Dendritic cell treated with granulocyte-macrophage colony-stimulating factor and Interleukin-4, amounts not matched to agents 40 ng/mL and 50 ng/mL, for 4 days (primary cell): ENCODE data around the gene P4HTM.
A peak's percentile ranks its signal among the peaks of the same experiment; 100 is the strongest.

ENCODE experiments used
- H3K27ac Mint-ChIP-seq: one replicate; pipeline ENCODE4 v1.8.0; 2022; ENCODE audit warnings: mild to moderate bottlenecking, mixed read lengths
- H3K27me3 Mint-ChIP-seq: one replicate; pipeline ENCODE4 v1.8.0; 2022; ENCODE audit warnings: mild to moderate bottlenecking, mixed read lengths
- H3K36me3 Mint-ChIP-seq: one replicate; pipeline ENCODE4 v1.8.0; 2022; ENCODE audit warnings: low read depth, mixed read lengths
- H3K4me1 Mint-ChIP-seq: one replicate; pipeline ENCODE4 v1.8.0; 2022; ENCODE audit warnings: low read depth, mixed read lengths
- H3K4me3 Mint-ChIP-seq: one replicate; pipeline ENCODE4 v1.8.0; 2022; ENCODE audit warnings: mild to moderate bottlenecking, moderate library complexity, mixed read lengths
- H3K9me3 Mint-ChIP-seq: one replicate; pipeline ENCODE4 v1.8.0; 2022; ENCODE audit warnings: mixed read lengths
- intact Hi-C: fragments of 100-400 bp; cut with micrococcal nuclease; formaldehyde crosslinking; loops from one replicate; pipeline ENCODE4 v1.15.0; 2022

Gene P4HTM

GRCh38 chr3:48993834-48994233 lies 3.8 kb downstream of the P4HTM start:
- H3K27ac Mint-ChIP-seq, result no peak overlapping the region
- no peak overlapping the region for H3K4me3 Mint-ChIP-seq
- no peaks in the 10 kb centered on the region for H3K9me3 Mint-ChIP-seq
- intact Hi-C loops, result loop anchor here (5.0 kb wide), 1 partner anchor 33 kb away; the partner anchor contains the start of gene IMPDH2
- no peaks in the 10 kb centered on the region for H3K27me3 Mint-ChIP-seq
- H3K36me3 Mint-ChIP-seq, result peaks cover 45% of the 10 kb centered on the region
- H3K4me1 Mint-ChIP-seq, result peaks cover 33% of the 10 kb centered on the region

GRCh38 chr3:48996640-48997039 lies 6.6 kb downstream of the P4HTM start:
- Mint-ChIP-seq H3K9me3 (no peaks in the 10 kb centered on the region), H3K36me3 (peaks cover 45% of the 10 kb centered on the region), H3K27me3 (no peaks in the 10 kb centered on the region), H3K4me1 (peaks cover 12% of the 10 kb centered on the region), H3K4me3 (no peak overlapping the region), H3K27ac (no peak overlapping the region)
- intact Hi-C loops, result no loop called here

- intact Hi-C loops, result no loop called here
- Mint-ChIP-seq H3K27ac (no peak overlapping the region), H3K27me3 (no peaks in the 10 kb centered on the region), H3K4me1 (peaks cover 7% of the 10 kb centered on the region), H3K4me3 (no peak overlapping the region), H3K9me3 (no peaks in the 10 kb centered on the region), H3K36me3 (peaks cover 50% of the 10 kb centered on the region)
Observed at GRCh38 chr3:48997102-48997635, 7.1 kb downstream of the P4HTM start.

GRCh38 chr3:48997714-48998637 lies 7.9 kb downstream of the P4HTM start:
- intact Hi-C loops, result no loop called here
- no peak overlapping the region for H3K27ac Mint-ChIP-seq
- H3K36me3 Mint-ChIP-seq, result peaks cover 53% of the 10 kb centered on the region
- H3K9me3 Mint-ChIP-seq, result no peaks in the 10 kb centered on the region
- no peak overlapping the region for H3K4me3 Mint-ChIP-seq
- H3K27me3 Mint-ChIP-seq, result no peaks in the 10 kb centered on the region
- H3K4me1 Mint-ChIP-seq, result peaks cover 7% of the 10 kb centered on the region

- H3K36me3 Mint-ChIP-seq, result peaks cover 53% of the 10 kb centered on the region
- H3K4me3 Mint-ChIP-seq, result no peak overlapping the region
- no peaks in the 10 kb centered on the region for H3K27me3 Mint-ChIP-seq
- H3K27ac Mint-ChIP-seq, result no peak overlapping the region
- no peaks in the 10 kb centered on the region for H3K9me3 Mint-ChIP-seq
- no peaks in the 10 kb centered on the region for H3K4me1 Mint-ChIP-seq
- intact Hi-C loops, result no loop called here
Observed at GRCh38 chr3:48999085-48999858, 9.2 kb downstream of the P4HTM start.

- Mint-ChIP-seq H3K9me3 (no peaks in the 10 kb centered on the region), H3K27me3 (no peaks in the 10 kb centered on the region), H3K36me3 (peaks cover 35% of the 10 kb centered on the region), H3K4me3 (no peak overlapping the region), H3K27ac (no peak overlapping the region), H3K4me1 (peaks cover under 1% of the 10 kb centered on the region)
- intact Hi-C loops, result no loop called here
Observed at GRCh38 chr3:49001155-49001554, 11.1 kb downstream of the P4HTM start.

- H3K36me3 Mint-ChIP-seq, result peaks cover 34% of the 10 kb centered on the region
- no peak overlapping the region for H3K4me3 Mint-ChIP-seq
- intact Hi-C loops, result no loop called here
- H3K4me1 Mint-ChIP-seq, result peaks cover 32% of the 10 kb centered on the region
- H3K9me3 Mint-ChIP-seq, result no peaks in the 10 kb centered on the region
- no peak overlapping the region for H3K27ac Mint-ChIP-seq
- H3K27me3 Mint-ChIP-seq, result no peaks in the 10 kb centered on the region
Observed at GRCh38 chr3:49004352-49005302, 14.6 kb downstream of the P4HTM start.

- intact Hi-C loops, result no loop called here
Observed at GRCh38 chr3:49005303-49005680, 15.3 kb downstream of the P4HTM start.

GRCh38 chr3:49005998-49006397 lies 16.0 kb downstream of the P4HTM start:
- peaks cover 46% of the 10 kb centered on the region for H3K36me3 Mint-ChIP-seq
- H3K27ac Mint-ChIP-seq, result no peak overlapping the region
- no peaks in the 10 kb centered on the region for H3K27me3 Mint-ChIP-seq
- peaks cover 32% of the 10 kb centered on the region for H3K4me1 Mint-ChIP-seq
- intact Hi-C loops, result no loop called here
- no peaks in the 10 kb centered on the region for H3K9me3 Mint-ChIP-seq
- H3K4me3 Mint-ChIP-seq, result no peak overlapping the region

More at GRCh38 chr3:49005303-49005680, 15.3 kb downstream of the P4HTM start:
- H3K4me3 Mint-ChIP-seq, result no peak overlapping the region
- no peak overlapping the region for H3K27ac Mint-ChIP-seq
- peaks cover 32% of the 10 kb centered on the region for H3K4me1 Mint-ChIP-seq
- H3K27me3 Mint-ChIP-seq, result no peaks in the 10 kb centered on the region
- H3K9me3 Mint-ChIP-seq, result no peaks in the 10 kb centered on the region
- H3K36me3 Mint-ChIP-seq, result peaks cover 39% of the 10 kb centered on the region

- intact Hi-C loops, result loop anchor here (1.0 kb wide), 1 partner anchor 15 kb away; no protein-coding TSS in a partner anchor
- H3K27me3 Mint-ChIP-seq, result no peaks in the 10 kb centered on the region
- peaks cover 32% of the 10 kb centered on the region for H3K4me1 Mint-ChIP-seq
- H3K4me3 Mint-ChIP-seq, result peak overlapping the region; percentile 99
- H3K27ac Mint-ChIP-seq, result peak overlapping the region; percentile 100
- peaks cover 51% of the 10 kb centered on the region for H3K36me3 Mint-ChIP-seq
- H3K9me3 Mint-ChIP-seq, result no peaks in the 10 kb centered on the region
Observed at GRCh38 chr3:49006408-49007067, 16.5 kb downstream of the P4HTM start.

- intact Hi-C loops, result loop anchor here (1.0 kb wide), 1 partner anchor 14 kb away; no protein-coding TSS in a partner anchor
- peaks cover 39% of the 10 kb centered on the region for H3K4me1 Mint-ChIP-seq
- H3K4me3 Mint-ChIP-seq, result peak within 1 kb of the TSS; percentile 99
Observed at GRCh38 chr3:49007068-49007770, 17.2 kb downstream of the P4HTM start, which contains the start of gene WDR6. Gene WDR6, plus strand, starts transcription at chr3:49007391. Its CDS starts 41 bp downstream, at chr3:49007432.

More at GRCh38 chr3:49007068-49007770, 17.2 kb downstream of the P4HTM start, which contains the start of gene WDR6:
- peaks cover 52% of the 10 kb centered on the region for H3K36me3 Mint-ChIP-seq
- no peaks in the 10 kb centered on the region for H3K9me3 Mint-ChIP-seq
- H3K27ac Mint-ChIP-seq, result peak within 1 kb of the TSS; percentile 100
- H3K27me3 Mint-ChIP-seq, result no peaks in the 10 kb centered on the region
